HG03460 (cell line): ENCODE results near the gene ETV4.

Experiments
- ATAC-seq: cut with Tn5 transposase; IDR thresholded peaks from one replicate; pipeline ENCODE4 v1.9.1; 2021; ENCODE audit not compliant: unreplicated experiment

Gene ETV4

GRCh38 chr17:43547189-43547550, 1.0 kb upstream of the ETV4 start:
- ATAC-seq: no peak

- peak; percentile 9 for ATAC-seq
Measured at GRCh38 chr17:43545383-43545632, 832 bp downstream of the ETV4 start.

- ATAC-seq: no peak
Measured at GRCh38 chr17:43543771-43544575, 2.2 kb downstream of the ETV4 start.

GRCh38 chr17:43543300-43543699, 2.8 kb downstream of the ETV4 start:
- ATAC-seq: no peak

GRCh38 chr17:43542859-43543258, 3.3 kb downstream of the ETV4 start:
- ATAC-seq: no peak

- ATAC-seq: no peak
Measured at GRCh38 chr17:43540821-43541674, 5.1 kb downstream of the ETV4 start.

DNA sequence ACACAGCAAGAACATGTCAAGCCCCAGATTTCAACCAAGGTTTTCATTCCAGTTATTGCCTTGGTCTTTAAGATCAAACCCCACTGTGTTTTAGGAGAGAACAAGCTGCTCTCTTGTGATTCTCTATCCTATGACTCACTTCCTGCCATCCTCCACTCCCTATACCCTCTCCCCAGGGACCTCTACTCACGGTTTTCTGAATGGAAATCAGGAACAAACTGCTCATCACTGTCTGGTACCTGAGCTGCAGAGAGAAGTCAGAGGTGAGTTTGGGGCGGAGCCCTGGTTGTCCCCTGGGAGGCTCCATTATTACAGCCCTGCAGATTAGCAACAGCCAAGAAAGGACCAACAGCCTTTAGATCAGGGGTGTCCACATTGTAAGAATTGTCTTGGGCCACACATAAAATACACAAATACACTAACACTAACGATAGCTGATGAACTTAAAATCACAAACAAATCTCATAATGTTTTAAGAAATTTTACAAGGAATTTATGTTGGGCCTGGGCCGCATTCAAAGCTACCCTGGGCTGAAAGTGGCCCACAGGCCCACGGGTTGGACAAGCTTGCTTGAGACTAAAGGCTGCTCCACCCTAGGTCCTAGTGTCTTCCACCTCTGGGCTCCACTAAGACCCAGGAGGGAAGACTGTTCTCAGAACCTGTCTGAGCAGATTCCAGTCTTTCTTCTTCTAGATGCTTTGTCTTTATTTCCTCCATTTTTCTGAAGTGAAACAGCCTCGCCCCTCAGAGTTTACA, 9.7 kb downstream of the ETV4 start:
- ATAC-seq: no peak

GRCh38 chr17:43534909-43535308, 11.2 kb downstream of the ETV4 start:
- ATAC-seq: no peak

DNA sequence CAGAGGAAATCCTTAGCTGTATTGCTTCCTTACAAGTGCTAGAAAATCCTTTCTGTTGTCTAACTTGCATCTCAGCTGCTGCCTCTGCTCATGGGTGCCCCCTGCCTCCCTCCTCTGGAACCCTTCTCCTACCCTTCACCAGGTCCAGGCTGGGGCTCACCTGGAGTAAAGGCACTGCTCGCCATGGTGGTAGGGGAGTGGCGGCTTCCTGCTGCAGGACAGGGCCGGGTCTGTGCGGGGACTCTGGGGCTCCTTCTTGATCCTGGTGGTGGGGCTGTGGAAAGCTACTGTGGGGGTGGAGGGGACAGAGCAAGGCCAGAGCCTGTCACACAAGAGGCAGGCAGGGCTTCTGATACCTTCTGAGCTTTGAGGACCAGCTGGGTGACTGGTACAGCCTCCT, 12.4 kb downstream of the ETV4 start:
- no peak for ATAC-seq

GRCh38 chr17:43532581-43532980, 13.6 kb downstream of the ETV4 start:
- ATAC-seq: no peak

- no peak for ATAC-seq
Measured at GRCh38 chr17:43531955-43532354, 14.2 kb downstream of the ETV4 start.

DNA sequence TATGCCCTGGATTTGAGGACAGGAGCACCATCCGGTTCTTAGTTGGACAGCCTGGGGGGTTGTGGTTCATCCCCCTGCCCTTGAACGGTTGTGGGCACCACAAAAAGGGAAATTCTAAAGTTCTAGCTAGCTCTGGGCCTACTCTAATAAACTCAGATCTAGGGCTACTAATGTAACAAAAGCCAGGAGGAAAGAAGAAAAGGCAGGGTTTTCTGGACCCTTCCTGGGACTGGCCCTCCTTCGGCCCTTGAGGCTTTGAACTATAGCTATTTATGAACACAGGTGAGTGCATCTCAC, 15.1 kb downstream of the ETV4 start:
- ATAC-seq: no peak

DNA sequence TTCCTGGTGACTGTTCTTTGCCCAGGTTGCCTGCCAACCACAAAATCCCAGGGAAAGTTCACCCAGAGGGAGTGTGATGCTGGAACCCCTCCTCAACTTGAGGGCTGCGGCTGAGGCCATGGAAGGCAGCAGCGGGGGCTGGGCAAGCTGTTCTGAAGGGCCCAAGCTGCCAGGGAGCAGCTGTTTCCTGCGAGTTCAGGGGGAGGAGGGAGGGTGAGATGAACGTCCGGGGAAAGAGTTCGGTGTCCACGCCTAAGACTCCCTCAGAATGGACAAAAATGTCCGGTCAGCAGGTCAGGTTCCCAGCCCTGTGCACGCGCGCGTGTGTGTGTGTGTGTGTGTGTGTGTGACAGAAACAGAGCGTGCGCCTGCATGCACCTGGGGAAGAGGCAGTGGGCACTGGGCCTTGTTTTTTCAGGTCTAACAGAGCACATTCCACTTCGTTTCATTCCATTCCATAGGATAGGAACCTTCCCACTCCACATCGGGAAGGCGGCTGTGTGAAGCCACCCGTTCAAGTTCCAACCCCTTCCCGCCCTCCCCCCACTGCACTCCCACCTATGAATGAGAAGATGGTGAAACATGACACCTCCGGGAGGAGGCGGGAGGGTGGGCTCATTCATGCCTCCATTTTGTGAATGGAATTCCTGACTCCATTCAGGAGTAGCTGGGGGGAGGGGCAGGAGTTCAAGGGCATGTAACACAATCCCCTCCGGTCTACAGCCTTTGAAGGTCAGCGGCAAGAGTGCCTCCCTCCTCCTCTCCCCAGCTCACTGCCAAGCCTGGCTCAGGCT, 15.7 kb downstream of the ETV4 start:
- no peak for ATAC-seq

DNA sequence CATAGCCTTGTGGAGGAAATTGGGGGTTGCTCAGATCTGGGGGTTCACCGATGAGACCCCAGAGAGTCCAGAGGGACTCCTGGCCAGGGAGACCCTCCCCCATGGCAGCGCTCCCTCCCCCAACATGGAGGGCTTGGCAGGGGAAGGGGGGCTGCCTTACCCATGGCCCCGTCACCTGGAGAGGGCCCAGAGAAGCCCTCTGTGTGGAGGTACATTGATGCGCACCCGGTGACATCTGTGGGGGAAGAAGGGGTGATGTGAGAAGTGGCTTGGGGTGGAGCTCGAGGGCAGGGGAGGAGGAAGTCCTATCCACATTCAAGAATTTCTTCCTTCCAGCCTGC, 16.2 kb downstream of the ETV4 start:
- ATAC-seq: no peak

- ATAC-seq: no peak
Measured at GRCh38 chr17:43528988-43529814, 16.9 kb downstream of the ETV4 start.

GRCh38 chr17:43528319-43528987, 17.7 kb downstream of the ETV4 start:
- ATAC-seq: no peak

GRCh38 chr17:43526886-43527648, 19.1 kb downstream of the ETV4 start:
- ATAC-seq: no peak

GRCh38 chr17:43524945-43525575, 21.1 kb downstream of the ETV4 start:
- ATAC-seq: no peak

GRCh38 chr17:43521389-43521788, 24.8 kb downstream of the ETV4 start:
- no peak for ATAC-seq
